Measurements from ENCODE around the gene LRFN5.

LRFN5 gene

DNA sequence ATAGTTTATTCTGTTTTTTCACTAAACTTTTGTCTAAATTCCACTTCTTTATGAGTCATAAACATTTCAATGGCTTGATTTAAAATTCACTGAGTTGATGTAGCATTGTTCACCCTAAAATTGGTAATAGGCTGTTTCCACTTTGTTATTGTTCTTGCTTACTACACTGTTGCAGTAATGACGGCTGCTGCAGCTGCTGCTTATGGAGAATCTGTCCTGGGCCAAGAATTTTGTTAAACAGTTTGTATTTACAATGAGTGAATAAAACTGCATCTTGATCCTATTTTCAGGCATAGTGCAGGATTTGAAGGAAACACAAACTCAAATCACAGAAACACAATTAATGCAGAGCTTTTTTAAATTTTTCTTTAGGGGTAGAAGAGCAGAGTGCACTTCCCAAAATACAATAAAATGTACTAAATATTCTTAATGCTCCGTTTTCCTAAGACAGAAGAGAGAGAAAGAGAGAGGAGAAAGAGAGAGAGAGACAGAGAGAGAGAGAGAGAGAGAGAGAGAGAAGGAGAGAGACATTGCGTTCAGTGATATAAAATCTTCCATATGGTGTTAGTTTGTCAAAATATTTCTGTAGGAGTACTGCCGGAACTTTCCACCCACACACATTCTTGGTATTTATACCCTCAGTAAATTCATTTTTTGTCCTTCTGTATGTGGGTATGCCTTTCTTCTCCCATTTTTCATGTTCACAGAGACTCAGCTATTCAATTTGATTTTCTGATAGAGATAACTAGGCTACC lies 266.4 kb downstream of the LRFN5 start:
- no peak overlapping the region for H3K4me3 ChIP-seq (ENCODE audit: low read depth, low read length)
- peak; percentile 9 for DNase-seq
- no peaks in the 10 kb centered on the region for H3K27me3 ChIP-seq (replicated peaks)
- no peaks in the 10 kb centered on the region for H3K36me3 ChIP-seq (replicated peaks)
- TF ChIP-seq, protein P1, sequence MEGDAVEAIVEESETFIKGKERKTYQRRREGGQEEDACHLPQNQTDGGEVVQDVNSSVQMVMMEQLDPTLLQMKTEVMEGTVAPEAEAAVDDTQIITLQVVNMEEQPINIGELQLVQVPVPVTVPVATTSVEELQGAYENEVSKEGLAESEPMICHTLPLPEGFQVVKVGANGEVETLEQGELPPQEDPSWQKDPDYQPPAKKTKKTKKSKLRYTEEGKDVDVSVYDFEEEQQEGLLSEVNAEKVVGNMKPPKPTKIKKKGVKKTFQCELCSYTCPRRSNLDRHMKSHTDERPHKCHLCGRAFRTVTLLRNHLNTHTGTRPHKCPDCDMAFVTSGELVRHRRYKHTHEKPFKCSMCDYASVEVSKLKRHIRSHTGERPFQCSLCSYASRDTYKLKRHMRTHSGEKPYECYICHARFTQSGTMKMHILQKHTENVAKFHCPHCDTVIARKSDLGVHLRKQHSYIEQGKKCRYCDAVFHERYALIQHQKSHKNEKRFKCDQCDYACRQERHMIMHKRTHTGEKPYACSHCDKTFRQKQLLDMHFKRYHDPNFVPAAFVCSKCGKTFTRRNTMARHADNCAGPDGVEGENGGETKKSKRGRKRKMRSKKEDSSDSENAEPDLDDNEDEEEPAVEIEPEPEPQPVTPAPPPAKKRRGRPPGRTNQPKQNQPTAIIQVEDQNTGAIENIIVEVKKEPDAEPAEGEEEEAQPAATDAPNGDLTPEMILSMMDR (IDR thresholded peaks at IDR 0.05; ENCODE audit: low read depth, low read length, missing control alignments), result no peak
- in situ Hi-C loops (cut with HindIII; ENCODE audit: low pct_ligation_motif_present, low sequenced_read_pairs), result no loop called here
- peak overlapping the region; percentile 45 for H3K27ac ChIP-seq

DNA sequence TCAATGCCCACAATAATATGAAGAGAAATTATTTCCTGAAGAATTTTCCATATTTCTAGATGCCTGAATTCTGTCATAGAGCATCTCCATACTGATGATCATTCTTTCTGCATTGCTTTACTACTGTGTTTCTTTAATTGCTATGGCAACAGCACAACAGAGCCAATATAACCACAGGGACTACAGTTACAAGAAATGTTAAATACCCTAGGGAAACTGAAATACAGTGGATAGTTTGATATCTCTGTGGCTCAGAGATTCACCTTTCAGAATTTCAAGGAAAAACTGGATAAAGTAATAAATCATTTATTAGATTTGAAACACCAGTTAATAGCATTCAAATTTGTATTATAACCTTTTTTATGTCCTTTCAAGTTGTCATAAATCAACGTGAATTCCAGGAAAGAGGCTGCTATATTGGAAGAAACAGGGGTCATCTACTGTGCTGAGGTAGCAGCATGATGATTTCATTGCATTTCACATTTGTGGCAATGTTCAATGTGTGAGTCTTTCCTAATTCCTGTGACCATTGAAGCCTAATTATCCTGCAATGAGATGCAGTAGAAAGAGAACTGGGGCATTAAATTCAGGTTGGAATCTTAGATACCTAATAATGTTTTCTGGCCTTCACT lies 267.1 kb downstream of the LRFN5 start:
- Histone ChIP-seq H3K36me3 (replicated peaks) (no peaks in the 10 kb centered on the region), H3K27me3 (replicated peaks) (no peaks in the 10 kb centered on the region), H3K27ac (peak overlapping the region; percentile 45), H3K4me3 (ENCODE audit: low read depth, low read length) (no peak overlapping the region)
- in situ Hi-C loops (cut with HindIII; ENCODE audit: low pct_ligation_motif_present, low sequenced_read_pairs), result no loop called here
- DNase-seq, result peak; percentile 42
- TF ChIP-seq, protein P1 (IDR thresholded peaks at IDR 0.05; ENCODE audit: low read depth, low read length, missing control alignments), result no peak

DNA sequence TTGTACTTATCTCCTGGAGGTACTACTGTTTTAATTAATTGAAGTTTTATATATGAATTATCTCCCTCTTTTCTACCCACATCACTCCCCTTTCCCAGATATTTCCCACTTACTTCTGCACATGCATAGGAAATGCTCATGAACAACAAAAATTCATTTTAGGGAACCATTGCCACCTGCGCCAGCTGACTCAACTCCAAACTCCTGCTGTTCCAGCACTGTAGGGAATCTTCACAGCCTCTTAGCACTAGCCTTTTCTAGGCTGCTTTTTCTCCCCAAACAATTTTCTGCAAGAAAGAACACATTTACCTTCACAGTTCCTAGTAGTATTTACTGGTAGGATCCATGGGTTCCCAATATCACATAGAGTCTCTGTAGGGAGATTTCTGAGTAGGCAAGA lies 268.4 kb downstream of the LRFN5 start:
- DNase-seq, result no peak

DNA sequence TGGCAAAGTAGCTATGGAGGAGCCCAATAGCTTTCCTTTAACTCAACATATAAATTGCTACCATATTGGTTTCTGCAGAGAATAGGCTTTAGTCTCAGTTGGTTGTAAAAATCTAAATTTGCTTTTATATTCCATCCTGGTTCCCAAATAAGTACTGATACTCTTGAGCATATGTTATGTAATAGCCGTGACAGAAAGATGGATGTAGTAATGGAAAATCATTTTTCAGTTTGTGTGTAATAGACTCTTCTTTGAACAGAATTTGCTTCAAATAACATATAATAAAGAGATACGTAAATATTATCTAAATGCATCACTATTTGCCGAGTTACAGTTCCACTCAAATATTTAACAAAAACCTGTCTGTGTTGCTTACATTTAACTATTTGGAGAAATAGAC lies 271.6 kb downstream of the LRFN5 start:
- H3K4me3 ChIP-seq (ENCODE audit: low read depth, low read length), result no peak overlapping the region
- TF ChIP-seq, protein P1 (IDR thresholded peaks at IDR 0.05; ENCODE audit: low read depth, low read length, missing control alignments), result no peak
- H3K27ac ChIP-seq, result no peak overlapping the region
- in situ Hi-C loops (cut with HindIII; ENCODE audit: low pct_ligation_motif_present, low sequenced_read_pairs), result no loop called here
- DNase-seq, result no peak
- no peaks in the 10 kb centered on the region for H3K27me3 ChIP-seq (replicated peaks)
- no peaks in the 10 kb centered on the region for H3K36me3 ChIP-seq (replicated peaks)

More for the DNA sequence above, 268.4 kb downstream of the LRFN5 start:
- in situ Hi-C loops (cut with HindIII; ENCODE audit: low pct_ligation_motif_present, low sequenced_read_pairs), result no loop called here
- Histone ChIP-seq H3K27me3 (replicated peaks) (no peaks in the 10 kb centered on the region), H3K36me3 (replicated peaks) (no peaks in the 10 kb centered on the region), H3K27ac (no peak overlapping the region), H3K4me3 (ENCODE audit: low read depth, low read length) (no peak overlapping the region)
- TF ChIP-seq, protein P1 (IDR thresholded peaks at IDR 0.05; ENCODE audit: low read depth, low read length, missing control alignments), result no peak

DNA sequence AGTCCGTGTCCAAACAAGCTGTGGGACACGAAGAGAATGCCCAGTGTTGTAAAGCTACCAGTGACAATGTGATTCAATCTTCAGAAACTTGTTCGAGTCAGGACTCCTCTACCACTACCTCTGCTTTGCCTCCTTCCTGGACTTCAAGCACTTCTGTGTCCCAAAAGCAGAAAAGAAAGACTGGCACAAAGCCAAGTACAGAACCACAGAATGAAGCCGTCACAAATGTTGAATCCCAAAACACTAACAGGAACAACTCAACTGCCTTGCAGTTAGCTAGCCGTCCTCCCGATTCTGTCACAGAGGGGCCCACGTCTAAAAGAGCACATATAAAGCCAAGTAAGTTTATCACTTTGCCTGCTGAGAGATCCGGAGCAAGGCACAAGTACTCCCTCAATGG lies 284.9 kb downstream of the LRFN5 start:
- DNase-seq, result no peak
- H3K27me3 ChIP-seq (replicated peaks), result no peaks in the 10 kb centered on the region
- no peak overlapping the region for H3K4me3 ChIP-seq (ENCODE audit: low read depth, low read length)
- H3K36me3 ChIP-seq (replicated peaks), result no peaks in the 10 kb centered on the region
- TF ChIP-seq, protein P1 (IDR thresholded peaks at IDR 0.05; ENCODE audit: low read depth, low read length, missing control alignments), result no peak
- H3K27ac ChIP-seq, result no peak overlapping the region
- in situ Hi-C loops (cut with HindIII; ENCODE audit: low pct_ligation_motif_present, low sequenced_read_pairs), result no loop called here
